ENCODE data around the gene TAOK2.

DNA sequence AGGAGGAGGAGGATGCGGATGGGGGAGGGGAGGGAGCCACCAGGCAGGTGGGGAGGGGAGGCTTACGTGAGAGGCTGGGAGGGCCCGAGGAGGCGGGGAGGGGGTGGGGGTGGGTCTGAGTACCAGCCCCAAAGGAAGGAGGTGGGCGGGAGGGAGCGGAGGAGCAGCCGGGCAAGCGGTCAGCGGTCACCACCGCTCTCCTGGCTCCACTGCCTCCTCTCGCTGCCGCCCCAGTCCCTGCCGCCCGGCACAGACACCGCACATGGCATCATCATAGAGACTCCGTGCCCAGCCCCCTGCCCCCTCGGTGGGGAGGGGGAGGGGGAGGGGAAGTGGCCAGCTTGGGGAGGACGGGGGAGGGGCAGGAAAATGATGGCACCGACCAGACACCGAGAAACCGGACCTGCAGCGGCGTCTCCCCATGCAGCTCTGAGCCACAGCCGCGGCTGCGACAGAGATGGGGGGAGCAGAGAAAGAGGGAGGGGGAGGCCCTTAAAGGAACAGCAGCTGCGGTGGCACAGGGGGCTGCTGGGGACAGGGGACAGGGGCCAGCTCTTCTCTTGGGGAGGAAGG lies 57.3 kb downstream of the TAOK2 start, which contains the start of gene TLCD3B:
- TF ChIP-seq, protein P1, sequence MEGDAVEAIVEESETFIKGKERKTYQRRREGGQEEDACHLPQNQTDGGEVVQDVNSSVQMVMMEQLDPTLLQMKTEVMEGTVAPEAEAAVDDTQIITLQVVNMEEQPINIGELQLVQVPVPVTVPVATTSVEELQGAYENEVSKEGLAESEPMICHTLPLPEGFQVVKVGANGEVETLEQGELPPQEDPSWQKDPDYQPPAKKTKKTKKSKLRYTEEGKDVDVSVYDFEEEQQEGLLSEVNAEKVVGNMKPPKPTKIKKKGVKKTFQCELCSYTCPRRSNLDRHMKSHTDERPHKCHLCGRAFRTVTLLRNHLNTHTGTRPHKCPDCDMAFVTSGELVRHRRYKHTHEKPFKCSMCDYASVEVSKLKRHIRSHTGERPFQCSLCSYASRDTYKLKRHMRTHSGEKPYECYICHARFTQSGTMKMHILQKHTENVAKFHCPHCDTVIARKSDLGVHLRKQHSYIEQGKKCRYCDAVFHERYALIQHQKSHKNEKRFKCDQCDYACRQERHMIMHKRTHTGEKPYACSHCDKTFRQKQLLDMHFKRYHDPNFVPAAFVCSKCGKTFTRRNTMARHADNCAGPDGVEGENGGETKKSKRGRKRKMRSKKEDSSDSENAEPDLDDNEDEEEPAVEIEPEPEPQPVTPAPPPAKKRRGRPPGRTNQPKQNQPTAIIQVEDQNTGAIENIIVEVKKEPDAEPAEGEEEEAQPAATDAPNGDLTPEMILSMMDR (IDR thresholded peaks at IDR 0.05) = no peak
- TF ChIP-seq POLR2A (IDR thresholded peaks at IDR 0.05) = no peak

Data from uterus (tissue), 2 donors.